ENCODE measurements around the gene BTN3A1.
"Not testable (repeated sequence)": the region's sequence is repeated elsewhere in the genome, so short reads cannot be mapped to it uniquely, and the experiment has no call there.

BTN3A1 gene

DNA sequence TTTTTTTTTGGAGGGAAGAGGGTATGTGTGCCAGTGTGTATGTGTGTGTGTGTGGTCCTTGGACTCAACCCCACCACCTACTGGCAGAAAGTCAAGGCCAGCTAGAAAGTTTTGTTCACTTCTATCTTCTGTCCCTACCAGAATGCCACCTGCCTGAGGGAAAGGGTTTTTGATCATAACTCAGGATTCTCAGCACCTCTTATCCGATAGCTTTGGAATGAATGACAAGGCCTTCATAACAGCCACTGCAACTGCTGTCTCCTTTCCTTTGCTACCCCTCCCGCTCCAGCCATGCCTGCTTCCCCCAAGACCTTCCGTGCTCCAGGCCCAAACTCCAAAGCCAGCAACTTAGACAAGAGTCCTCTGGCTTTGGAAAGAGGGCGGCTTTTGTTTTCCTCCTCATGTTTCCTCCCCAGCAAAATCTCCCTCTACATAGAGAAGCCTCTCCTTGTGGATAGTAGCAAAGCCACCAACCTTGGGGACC, 18.7 kb downstream of the BTN3A1 start:
- DNase-seq (ENCODE audit: insufficient read length), result no peak
- TF ChIP-seq TAF1 (IDR thresholded peaks at IDR 0.05; ENCODE audit: borderline replicate concordance, low read depth, low read length) (no peak), POLR2AphosphoS5 (IDR thresholded peaks at IDR 0.05; ENCODE audit: low read depth, low read length) (no peak), POLR2A (IDR thresholded peaks at IDR 0.05; ENCODE audit: low read depth, low read length) (no peak)
- FAIRE-seq, result peak; percentile 38

- no peak for TF ChIP-seq POLR2AphosphoS5 (IDR thresholded peaks at IDR 0.05; ENCODE audit: low read depth, low read length)
- TF ChIP-seq TAF1 (IDR thresholded peaks at IDR 0.05; ENCODE audit: borderline replicate concordance, low read depth, low read length), result no peak
- TF ChIP-seq POLR2A (IDR thresholded peaks at IDR 0.05; ENCODE audit: low read depth, low read length), result no peak
- FAIRE-seq (peak; percentile 54), DNase-seq (ENCODE audit: insufficient read length) (peak; percentile 57)
Observed at GRCh38 chr6:26421259-26422144, 19.4 kb downstream of the BTN3A1 start.

DNA sequence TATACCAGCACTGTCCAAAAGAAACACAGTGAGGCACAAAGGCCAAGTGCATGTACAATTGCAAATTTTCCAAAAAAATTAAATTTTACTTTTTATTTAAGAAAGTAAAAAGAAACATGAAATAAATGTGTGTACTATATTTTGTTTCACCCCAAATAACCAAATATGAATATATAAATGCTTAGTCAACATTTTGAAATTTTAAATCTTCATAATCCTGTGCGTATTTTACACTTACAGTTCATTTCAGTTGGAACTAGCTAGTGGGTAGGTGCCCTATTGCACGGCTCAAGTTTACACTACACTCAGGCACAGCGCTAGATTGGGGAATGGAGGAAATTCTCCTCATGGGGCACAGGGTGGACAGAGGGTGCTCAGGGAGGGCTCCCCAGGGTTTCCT, 20.3 kb downstream of the BTN3A1 start:
- no peak for FAIRE-seq
- TF ChIP-seq POLR2A (IDR thresholded peaks at IDR 0.05; ENCODE audit: low read depth, low read length) (no peak), TAF1 (IDR thresholded peaks at IDR 0.05; ENCODE audit: borderline replicate concordance, low read depth, low read length) (no peak), POLR2AphosphoS5 (IDR thresholded peaks at IDR 0.05; ENCODE audit: low read depth, low read length) (no peak)
- DNase-seq (ENCODE audit: insufficient read length), result no peak

GRCh38 chr6:26426691-26427450, 24.8 kb downstream of the BTN3A1 start:
- TF ChIP-seq TAF1 (IDR thresholded peaks at IDR 0.05; ENCODE audit: borderline replicate concordance, low read depth, low read length) (no peak), POLR2A (IDR thresholded peaks at IDR 0.05; ENCODE audit: low read depth, low read length) (no peak), POLR2AphosphoS5 (IDR thresholded peaks at IDR 0.05; ENCODE audit: low read depth, low read length) (no peak)
- DNase-seq (ENCODE audit: insufficient read length) (no peak), FAIRE-seq (no peak)

GRCh38 chr6:26427451-26427809, 25.4 kb downstream of the BTN3A1 start:
- no peak for TF ChIP-seq POLR2A (IDR thresholded peaks at IDR 0.05; ENCODE audit: low read depth, low read length)
- no peak for TF ChIP-seq POLR2AphosphoS5 (IDR thresholded peaks at IDR 0.05; ENCODE audit: low read depth, low read length)
- no peak for TF ChIP-seq TAF1 (IDR thresholded peaks at IDR 0.05; ENCODE audit: borderline replicate concordance, low read depth, low read length)
- DNase-seq (ENCODE audit: insufficient read length) (no peak), FAIRE-seq (no peak)

DNA sequence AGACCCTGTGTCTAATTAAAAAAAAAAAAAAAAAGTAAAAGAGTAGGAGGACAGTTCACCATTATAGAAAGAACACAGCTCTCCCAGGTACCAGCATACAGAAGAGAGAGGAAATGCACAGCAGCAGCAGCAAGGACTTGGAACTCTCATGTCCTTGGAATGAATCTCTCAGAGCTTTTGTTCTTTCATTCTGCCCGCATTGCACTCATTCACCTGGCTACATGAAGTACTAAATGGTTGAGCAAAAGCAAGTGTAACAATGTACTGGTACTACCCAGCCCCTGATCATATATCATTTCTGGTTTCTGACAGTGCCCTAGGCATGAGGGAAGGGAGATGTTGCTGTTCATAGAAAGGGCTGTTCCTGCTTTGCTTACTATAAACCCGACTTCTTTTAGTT, 26.1 kb downstream of the BTN3A1 start:
- TF ChIP-seq POLR2A (IDR thresholded peaks at IDR 0.05; ENCODE audit: low read depth, low read length) (no peak), POLR2AphosphoS5 (IDR thresholded peaks at IDR 0.05; ENCODE audit: low read depth, low read length) (no peak), TAF1 (IDR thresholded peaks at IDR 0.05; ENCODE audit: borderline replicate concordance, low read depth, low read length) (no peak)

GRCh38 chr6:26430787-26431186, 28.7 kb downstream of the BTN3A1 start:
- DNase-seq (ENCODE audit: insufficient read length), result no peak
- TF ChIP-seq TAF1 (IDR thresholded peaks at IDR 0.05; ENCODE audit: borderline replicate concordance, low read depth, low read length), result no peak
- no peak for TF ChIP-seq POLR2A (IDR thresholded peaks at IDR 0.05; ENCODE audit: low read depth, low read length)
- no peak for TF ChIP-seq POLR2AphosphoS5 (IDR thresholded peaks at IDR 0.05; ENCODE audit: low read depth, low read length)
- FAIRE-seq, result no peak

More for the DNA sequence above, 26.1 kb downstream of the BTN3A1 start:
- no peak for DNase-seq (ENCODE audit: insufficient read length)
- FAIRE-seq, result no peak

- no peak for DNase-seq (ENCODE audit: insufficient read length)
- no peak for FAIRE-seq
- TF ChIP-seq POLR2A (IDR thresholded peaks at IDR 0.05; ENCODE audit: low read depth, low read length) (no peak), TAF1 (IDR thresholded peaks at IDR 0.05; ENCODE audit: borderline replicate concordance, low read depth, low read length) (no peak), POLR2AphosphoS5 (IDR thresholded peaks at IDR 0.05; ENCODE audit: low read depth, low read length) (no peak)
Observed at GRCh38 chr6:26431258-26432172, 29.4 kb downstream of the BTN3A1 start.

DNA sequence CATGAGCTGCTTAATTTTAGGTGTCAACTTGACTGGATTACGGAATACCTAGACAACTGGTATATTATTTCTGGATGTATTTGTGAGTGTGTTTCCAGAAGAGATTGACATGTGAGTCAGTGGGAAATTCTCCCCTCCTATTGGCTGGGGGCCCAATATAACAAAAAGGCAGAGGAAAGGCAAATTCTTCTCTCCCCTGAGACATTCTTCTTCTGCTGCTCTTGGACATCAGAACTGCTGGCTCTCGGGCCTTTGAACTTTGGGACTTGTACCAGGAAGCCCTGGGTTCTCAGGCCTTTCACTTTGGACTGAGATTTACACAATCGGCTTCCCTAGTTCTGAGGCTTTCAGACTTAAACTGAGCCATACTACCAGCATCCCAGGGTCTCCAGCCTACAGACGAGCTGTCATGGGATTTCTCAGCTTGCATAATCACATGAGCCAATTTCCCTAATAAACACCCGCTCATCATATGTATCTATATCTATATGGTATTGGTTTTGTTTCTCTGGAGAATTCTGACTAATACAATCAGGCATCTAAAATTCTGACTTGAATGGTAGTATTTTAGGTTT, 30.6 kb downstream of the BTN3A1 start:
- DNase-seq (ENCODE audit: insufficient read length), result no peak
- TF ChIP-seq POLR2AphosphoS5 (IDR thresholded peaks at IDR 0.05; ENCODE audit: low read depth, low read length), result no peak
- TF ChIP-seq TAF1 (IDR thresholded peaks at IDR 0.05; ENCODE audit: borderline replicate concordance, low read depth, low read length), result no peak
- no peak for TF ChIP-seq POLR2A (IDR thresholded peaks at IDR 0.05; ENCODE audit: low read depth, low read length)
- no peak for FAIRE-seq

- not testable (repeated sequence) for DNase-seq (ENCODE audit: insufficient read length); FAIRE-seq
Observed at GRCh38 chr6:26433680-26434079, 31.6 kb downstream of the BTN3A1 start.

GRCh38 chr6:26436018-26436417, 33.9 kb downstream of the BTN3A1 start:
- DNase-seq (ENCODE audit: insufficient read length) (no peak), FAIRE-seq (no peak)
- TF ChIP-seq POLR2AphosphoS5 (IDR thresholded peaks at IDR 0.05; ENCODE audit: low read depth, low read length), result no peak
- TF ChIP-seq TAF1 (IDR thresholded peaks at IDR 0.05; ENCODE audit: borderline replicate concordance, low read depth, low read length), result no peak
- TF ChIP-seq POLR2A (IDR thresholded peaks at IDR 0.05; ENCODE audit: low read depth, low read length), result no peak
